Left forelimb (tissue), 1 donor: ENCODE measurements around the gene HORMAD1.
"Not testable (repeated sequence)": the region's sequence is repeated elsewhere in the genome, so short reads cannot be mapped to it uniquely, and the experiment has no call there.

Source experiments
- DNase-seq: peaks from one replicate; pipeline ENCODE4 v3.0.0-alpha.2; 2018; ENCODE audit warnings: low spot score

Gene HORMAD1, protein sequence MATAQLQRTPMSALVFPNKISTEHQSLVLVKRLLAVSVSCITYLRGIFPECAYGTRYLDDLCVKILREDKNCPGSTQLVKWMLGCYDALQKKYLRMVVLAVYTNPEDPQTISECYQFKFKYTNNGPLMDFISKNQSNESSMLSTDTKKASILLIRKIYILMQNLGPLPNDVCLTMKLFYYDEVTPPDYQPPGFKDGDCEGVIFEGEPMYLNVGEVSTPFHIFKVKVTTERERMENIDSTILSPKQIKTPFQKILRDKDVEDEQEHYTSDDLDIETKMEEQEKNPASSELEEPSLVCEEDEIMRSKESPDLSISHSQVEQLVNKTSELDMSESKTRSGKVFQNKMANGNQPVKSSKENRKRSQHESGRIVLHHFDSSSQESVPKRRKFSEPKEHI

DNA sequence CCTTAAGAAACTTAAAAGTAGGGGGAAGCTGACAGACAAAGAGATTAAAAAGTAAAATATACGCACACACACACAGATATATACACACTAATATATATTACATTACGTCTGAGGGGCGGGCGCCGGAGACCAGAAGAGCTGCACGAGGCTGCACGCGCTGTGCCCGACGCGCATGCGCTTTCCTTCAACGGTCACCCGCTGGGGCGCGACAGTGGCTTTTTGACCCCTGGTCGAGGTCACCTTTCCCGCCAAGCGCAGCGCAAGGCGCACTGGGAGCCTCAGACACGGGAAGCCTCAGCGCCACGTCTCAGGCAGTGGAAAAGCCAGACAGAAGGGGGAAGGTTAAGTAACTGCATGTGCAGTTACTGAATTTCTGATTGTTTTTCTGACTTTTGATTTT is at the start of gene HORMAD1:
TSS of gene HORMAD1 (minus strand) at position 193 of the 400 bp plus-strand sequence. CDS start 1,390 bp downstream, outside the sequence.
- DNase-seq = no peak

DNA sequence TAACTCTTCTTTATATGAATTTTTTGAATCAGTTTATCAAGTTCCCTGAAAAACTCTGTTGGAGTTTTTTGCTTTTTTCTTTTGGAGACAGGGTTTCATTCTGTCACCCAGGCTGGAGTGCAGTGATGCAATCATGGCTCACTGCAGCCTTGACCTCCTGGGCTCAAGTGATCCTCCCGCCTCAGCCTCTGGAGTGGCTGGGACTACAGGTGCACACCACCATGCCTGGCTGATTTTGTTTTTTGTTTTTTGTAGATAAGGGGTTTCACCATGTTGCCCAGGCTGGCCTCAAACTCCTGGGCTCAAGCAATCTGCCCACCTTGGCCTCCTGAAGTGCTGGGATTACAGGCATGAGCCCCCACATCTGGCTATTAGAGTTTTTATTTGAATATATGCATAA is 47.0 kb upstream of the HORMAD1 start:
- not testable (repeated sequence) for DNase-seq

DNA sequence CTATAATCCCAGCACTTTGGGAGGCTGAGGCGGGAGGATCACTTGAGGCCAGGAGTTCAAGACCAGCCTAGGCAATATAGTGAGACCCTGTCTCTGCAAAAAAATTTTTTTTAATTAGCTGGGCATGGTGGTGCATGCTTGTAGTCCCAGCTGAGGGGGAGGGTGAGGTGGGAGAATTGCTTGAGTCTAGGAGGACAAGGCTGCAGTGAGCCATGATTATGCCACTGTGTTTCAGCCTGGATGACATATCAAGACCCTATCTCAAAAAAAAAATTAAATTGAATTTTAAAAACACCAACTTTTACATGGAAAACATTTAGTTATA is 45.2 kb upstream of the HORMAD1 start:
- DNase-seq = not testable (repeated sequence)

DNA sequence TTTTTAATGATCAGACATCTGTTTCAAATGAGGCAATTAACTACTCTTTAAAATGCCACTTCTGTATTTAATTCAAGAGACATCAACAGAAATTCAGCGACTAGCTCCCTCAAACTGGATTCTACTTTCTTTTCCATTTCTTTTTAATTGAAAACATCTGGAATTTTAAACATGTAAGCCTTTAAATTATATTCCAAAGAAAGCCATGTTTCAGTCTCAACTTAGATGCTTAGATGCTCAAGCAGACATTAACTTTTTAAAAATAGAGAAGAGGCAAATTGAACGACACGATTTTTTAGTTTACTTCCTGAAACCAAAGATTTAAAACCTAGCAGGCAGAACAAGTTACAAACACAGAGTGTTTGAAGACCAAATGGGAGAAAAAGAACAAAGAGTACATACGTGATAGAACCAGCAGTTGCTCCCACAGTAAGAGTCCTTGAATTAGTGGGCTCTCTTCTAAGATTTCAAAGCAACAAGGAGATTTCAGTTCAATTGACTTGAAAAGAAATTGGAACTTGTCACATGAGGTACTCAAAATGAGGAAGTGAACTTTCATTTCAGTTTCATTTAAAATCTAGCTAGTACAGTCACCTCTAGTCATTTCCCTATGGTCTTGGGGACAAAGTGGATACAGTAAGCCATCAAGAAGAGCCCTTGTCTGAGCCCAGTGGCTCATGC is 44.7 kb upstream of the HORMAD1 start, which contains the start of gene CTSS:
TSS of gene CTSS (minus strand) at position 483 of the 681 bp plus-strand sequence. CDS start 1,015 bp downstream, outside the sequence.
- DNase-seq = no peak

DNA sequence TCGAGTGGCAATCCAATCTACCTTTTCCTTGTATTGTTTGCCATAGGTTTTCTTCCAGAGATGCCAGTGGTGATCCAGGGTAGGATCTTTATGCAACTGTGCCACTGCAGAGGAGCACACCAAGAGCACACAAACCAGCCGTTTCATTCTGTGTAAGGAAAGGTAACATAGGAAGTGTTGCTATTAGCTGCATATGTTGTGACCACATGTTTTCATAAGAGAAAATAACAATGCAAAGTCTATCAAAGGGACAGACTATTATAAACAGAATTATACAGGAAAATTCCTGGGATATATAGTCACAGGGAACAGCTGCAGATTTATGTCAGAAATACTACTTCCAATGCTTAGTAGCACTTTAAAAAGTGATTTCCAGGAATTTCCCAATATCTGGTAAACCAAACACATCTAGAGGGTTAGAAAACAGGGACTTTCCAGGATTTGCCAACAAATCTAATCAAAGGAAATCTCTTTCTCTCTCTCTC is 44.0 kb upstream of the HORMAD1 start:
- no peak for DNase-seq

DNA sequence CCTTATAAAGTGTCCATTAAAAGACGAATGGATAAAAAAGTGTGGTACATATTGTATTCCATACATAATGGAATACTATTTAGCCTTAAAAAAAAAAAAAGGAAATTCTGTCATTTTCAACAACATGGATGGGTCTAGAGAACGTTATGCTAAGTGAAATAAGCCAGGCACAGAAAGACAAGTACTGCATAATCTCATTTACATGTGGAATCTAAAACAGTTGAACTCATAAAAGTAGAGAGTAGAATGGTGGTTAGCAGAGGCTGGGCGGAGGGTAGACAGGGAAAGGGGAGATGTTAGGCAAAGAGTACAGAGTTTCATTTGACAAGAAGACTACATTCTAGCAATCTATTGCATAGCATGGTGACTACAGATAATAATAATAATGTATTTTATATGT is 42.3 kb upstream of the HORMAD1 start:
- DNase-seq = no peak

DNA sequence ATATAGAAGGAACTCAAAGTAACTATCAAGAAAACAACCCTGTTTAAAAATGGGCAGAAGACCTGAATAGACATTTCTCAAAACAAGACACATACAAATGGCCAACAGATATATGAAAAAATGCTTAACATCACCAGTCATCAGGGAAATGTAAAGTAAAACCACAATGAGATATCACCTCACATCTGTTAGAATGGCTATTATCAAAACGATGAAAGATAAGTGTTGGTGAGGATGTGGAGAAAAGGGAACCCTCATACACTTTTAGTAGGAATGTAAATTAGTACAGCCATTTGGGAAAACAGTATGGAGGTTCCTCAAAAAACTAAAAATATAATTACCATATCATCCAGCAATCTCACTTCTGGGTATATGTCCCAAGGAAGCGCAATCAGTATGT is 41.9 kb upstream of the HORMAD1 start:
- DNase-seq = no peak

DNA sequence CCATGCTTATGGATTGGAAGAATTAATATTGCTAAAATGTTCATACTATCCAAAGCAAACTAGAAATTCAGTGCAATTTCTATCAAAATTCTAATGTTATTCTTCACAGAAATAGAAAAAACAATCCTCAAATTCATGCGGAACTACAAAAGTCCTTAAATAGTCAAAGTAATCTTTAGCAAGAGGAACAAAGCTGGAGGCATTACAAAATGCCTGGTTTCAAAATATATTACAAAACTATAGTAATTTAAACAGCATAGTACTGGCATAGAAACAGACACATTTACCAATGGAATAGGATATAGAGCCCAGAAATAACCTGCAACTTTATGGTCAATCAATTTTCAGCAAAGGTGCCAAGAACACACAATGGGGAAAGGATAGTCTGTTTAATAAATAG is 41.1 kb upstream of the HORMAD1 start:
- no peak for DNase-seq

DNA sequence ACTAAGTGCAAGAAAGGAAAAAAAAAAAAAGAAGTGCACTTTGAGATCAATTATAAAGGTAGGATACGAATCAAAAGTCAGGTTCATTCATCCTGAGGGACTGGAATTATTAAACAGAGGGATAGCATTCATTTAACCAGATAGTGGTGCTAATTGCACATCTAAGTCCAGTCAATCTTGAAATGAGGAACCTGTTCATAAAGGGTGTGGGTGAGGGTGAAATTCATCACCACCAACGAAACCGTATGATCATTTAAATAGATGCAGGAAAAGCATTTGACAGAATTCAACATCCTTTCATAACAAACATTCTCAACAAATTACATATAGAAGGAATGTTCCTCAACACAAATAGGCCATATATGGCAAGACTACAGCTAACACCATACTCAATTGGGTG is 39.3 kb upstream of the HORMAD1 start:
- DNase-seq = no peak

DNA sequence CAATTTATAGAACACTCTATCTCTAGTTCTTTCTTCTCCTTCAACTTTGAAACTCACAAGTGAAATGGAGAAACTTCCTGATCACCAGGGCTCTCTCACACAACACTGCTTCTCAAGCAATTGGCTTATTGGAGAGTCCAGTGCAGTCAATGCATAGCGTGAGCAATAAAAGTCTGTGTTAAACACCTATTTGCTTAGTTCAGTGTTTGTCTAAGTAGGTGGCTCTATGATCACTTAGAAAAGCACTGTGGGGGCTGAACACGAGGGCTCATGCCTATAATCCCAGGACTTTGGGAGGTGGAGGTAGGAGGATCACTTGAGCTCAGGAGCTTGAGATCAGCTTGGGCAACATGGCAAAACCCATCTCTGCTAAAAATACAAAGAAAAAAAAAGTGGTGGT is 32.7 kb upstream of the HORMAD1 start:
- DNase-seq = no peak

DNA sequence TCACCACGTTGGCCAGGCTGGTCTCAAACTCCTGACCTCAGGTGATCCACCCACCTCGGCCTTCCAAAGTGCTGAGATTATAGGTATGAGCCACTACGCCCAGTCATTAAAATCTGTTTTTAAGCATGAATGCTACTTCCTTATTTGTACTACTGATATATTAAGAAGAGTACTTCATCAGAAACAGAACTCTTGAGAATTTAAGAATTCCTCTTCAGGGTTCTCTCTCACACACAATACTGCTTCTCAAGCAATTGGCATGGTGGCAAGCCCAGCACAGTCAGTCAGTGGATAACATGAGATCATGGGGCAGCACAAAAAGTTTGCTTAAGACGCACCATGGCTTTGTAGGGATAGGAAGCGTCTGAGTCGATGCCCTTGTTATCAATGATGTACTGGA is 30.7 kb upstream of the HORMAD1 start:
- DNase-seq = no peak

DNA sequence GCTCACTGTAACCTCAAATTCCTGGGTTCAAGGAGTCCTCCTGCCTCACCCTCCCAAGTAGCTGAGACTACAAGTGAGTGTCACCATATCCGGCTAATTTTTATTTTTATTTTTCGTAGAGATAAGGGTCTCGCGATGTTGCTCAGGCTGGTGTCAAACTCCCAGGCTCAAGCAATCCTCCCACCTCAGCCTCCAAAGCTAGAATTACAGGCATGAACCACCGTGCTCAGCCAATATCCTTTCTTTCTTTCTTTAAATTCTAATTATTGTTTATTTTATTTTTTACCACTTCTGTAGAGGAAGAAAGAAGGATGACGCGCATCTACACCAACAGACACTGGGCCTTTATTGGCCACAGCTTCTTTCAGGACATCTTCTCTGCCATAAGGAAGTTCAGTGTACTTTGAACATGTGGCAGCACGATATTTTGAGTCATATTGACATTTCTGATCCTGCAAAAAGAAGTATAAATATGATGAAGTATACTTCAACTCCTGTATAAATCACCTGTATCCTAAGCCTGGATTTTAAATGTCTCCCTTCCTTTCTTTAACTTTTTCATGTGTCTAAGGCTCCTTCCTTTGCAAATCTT is 29.1 kb upstream of the HORMAD1 start:
- no peak for DNase-seq

DNA sequence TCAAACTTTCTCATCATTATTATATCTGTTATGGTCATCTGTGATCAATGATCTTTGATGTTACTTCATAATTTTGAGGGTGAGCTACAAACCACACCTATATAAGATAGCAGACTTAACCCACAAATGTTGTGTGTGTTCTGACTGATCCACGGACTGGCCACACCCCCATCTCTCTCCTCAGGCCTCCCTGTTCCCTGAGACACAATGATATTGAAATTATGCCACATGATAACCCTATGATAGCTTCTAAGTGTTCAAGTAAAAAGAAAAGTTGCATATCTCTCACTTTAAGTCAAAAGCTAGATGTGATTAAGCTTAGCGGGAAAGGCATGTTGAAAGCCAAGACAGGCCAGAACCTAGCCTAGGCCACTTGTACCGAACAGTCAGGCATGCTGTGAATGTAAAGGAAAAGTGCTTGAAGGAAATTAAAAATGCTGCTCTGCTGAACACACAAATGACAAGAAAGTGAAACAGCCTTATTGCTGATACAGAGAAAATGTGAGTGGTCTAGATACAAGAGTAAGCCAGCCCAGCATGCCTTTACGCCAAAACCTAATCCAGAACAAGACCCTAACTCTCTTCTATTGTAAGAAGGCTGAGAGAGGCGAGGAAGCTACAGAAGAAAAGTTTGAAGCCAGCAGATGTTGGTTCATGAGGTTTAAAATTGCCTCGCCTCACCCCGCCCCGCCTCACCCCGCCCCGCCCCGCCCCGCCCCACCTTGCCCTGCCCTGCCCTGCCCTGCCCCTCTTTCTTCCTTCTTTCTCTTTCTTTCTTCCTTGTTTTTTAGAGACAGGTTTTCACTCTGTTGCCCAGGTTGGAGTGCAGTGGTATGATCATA is 28.4 kb upstream of the HORMAD1 start:
- no peak for DNase-seq

DNA sequence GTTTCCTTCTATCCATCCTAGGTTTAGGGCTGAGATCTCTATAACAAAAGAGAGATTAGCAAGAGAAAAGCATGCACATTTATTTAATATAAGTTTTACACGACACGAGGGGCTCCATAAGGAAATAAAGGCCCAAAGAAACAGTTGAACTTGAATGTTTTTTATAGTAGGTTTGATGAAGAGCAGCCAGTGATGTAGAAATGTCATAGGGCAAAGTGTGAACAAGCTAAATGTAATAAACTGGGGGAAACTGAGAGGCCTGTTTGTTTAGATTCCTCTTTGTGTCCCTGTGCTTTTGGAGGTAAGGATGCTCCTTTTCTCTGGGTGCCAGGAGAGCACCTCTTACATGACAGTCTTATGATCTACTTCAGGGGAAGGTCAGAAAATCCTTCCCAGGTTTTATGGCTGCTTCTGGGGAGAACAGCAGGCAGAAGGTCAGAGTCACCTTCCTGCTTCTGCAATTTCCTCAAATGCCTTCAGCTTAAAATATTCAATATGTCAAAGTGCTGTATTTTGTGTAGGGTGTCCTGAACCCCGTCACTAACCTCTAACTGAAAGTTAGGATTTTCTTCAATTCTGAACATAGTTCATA is 9.5 kb upstream of the HORMAD1 start:
- DNase-seq = no peak

DNA sequence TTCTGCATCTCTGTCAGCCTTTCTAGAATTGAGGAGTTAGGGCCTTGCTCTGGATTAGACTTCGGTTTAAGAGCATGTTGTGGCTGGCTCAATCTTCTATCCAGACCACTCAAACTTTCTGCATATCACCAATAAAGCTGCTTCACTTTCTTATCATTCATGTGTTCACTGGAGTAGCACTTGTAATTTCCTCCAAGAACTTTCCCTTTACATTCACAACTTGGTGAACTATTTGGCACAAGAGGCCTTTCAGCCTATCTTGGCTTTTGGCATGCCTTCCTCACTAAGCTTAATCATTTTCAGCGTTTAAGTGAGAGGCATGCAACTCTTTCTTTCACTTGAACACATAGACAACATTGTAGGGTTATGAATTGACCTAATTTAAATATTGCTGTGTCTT is 3.6 kb upstream of the HORMAD1 start:
- no peak for DNase-seq

DNA sequence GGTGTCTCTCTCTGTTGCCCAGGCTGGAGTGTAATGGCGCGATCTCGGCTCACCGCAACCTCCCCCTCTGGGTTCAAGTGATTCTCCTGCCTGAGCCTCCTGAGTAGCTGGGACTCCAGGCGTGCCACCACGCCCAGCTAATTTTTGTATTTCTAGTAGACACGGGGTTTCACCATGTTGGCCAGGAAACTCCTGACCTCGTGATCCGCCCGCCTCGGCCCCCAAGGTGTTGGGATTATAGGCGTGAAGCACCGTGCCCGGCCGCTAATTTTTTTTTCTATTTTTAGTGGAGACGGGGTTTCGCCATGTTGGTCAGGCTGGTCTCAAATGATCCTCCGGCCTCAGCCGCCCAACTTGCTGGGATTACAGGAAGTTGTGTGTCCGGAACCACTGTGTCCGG is 597 bp downstream of the HORMAD1 start:
- no peak for DNase-seq

DNA sequence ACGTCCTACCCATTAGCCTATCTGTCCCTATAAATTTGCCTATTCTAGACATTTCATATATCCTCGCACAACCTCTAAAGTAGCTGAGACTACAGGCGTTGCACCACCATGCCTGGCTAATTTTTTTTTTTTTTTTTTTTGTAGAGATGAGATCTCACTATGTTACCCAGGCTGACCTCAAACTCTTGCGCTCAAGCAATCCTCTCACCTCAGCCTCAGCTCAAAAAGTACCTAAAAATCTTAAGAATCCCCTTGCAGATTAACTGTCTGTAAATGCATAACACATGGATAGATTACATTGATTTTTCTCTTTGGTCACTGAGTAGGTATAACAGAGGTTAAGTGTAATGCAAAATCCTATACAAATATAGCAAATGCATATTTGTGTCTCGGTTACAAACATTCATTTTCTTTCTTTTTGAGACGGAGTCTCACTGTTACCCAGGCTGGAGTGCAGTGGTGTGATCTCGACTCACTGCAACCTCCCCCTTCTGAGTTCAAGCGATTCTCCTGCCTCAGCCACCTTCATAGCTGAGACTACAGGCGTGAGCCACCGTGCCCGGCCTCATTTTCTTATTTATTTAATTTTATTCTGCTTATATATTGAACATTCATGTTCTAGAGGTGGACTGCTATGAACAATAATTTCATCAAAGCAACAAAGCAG is 2.3 kb downstream of the HORMAD1 start:
- DNase-seq = no peak

DNA sequence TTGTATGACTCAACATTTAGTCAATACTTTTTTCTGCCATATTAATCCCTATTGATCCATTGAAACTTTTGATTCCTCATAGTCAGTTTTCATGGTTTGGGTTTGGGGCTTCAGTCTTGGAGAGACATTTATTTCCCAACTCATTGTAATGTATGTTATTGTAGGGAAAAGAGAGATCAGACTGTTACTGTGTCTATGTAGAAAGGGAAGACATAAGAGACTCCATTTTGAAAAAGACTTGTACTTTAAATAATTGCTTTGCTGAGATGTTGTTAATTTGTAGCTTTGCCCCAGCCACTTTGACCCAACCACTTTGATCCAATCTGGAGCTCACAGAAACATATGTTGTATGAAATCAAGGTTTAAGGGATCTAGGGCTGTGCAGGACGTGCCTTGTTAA is 11.7 kb downstream of the HORMAD1 start:
- DNase-seq = not testable (repeated sequence)

DNA sequence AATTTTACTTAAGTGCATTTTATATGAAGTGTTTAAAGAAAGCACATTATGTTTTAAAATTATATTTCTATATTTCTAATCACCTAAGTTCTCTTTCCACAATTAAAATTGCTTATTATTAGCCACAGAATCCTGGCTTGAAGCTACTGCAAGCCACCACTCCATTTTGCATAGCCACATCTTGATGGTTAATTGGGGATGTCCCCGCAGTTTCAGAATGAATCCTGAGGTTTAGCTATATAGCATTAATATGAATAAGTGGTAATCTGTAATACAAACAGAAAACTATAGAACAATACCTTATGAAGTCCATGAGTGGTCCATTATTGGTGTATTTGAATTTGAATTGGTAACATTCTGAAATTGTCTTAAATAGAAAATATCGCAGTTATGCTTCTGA is 12.1 kb downstream of the HORMAD1 start:
- DNase-seq = no peak

DNA sequence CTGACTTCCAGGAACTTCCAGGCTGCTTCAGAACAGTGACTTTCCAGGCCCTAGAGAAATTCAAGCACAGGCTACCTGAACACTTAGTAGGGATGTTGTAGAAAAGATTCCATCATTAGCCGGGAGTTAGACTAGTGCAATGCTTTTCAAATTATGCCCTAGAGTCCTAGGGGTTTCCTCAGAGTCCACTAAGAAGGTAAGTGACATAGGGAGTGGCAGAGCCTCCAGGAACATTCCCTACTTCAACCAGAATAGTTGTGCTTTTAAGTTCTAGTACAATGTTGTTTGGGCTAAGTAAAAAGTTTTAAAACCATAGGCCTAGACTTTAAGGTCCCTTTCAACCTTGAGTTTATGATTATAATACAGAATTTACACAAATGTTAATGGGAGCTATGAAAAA is 14.6 kb downstream of the HORMAD1 start:
- no peak for DNase-seq

DNA sequence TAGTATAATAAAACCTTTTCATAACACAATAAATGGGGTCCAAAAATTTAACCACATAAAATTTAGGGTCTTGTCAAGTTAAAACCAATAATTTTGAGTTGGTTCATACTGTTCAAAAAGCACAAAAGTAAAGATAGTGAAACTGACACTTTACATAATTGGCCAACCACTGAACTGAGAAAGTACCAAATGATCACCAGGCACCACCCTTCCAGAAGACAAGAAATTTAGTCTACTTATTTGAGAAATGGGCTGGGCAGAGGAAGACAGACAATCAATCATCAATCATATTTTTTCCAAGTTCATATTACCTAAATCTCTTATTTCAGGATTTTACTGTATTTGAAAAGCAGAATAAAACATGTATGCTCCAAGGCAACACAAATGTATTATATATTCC is 17.3 kb downstream of the HORMAD1 start:
- DNase-seq = no peak
